OCI-LY1 (cell line): Measurements from ENCODE around the gene COX19.

Experiments used
- H2AFZ ChIP-seq: fragments of 200-600 bp; sonication (generic), shearing (Covaris generic); 2 replicates; pipeline ENCODE4 v1.6.0; 2014; ENCODE audit warnings: antibody characterized with exemption, mild to moderate bottlenecking, low read length
- H3F3A ChIP-seq: fragments of 200-600 bp; sonication (generic), shearing (Covaris generic); 2 replicates; pipeline ENCODE4 v1.6.0; 2014; ENCODE audit warnings: mild to moderate bottlenecking, antibody characterized with exemption, low read length, moderate library complexity; ENCODE audit not compliant: insufficient read depth
- H3K27ac ChIP-seq: fragments of 200-600 bp; sonication (generic); 2 replicates; pipeline ENCODE4 v1.5.1; 2014; ENCODE audit warnings: low read length, mixed run types, mild to moderate bottlenecking, low read depth; ENCODE audit not compliant: poor library complexity, severe bottlenecking
- H3K27me3 ChIP-seq: fragments of 200-600 bp; sonication (generic); 2 replicates; pipeline ENCODE4 v1.6.0; 2014; ENCODE audit warnings: antibody characterized with exemption, mild to moderate bottlenecking, low read length, moderate library complexity; ENCODE audit not compliant: insufficient read depth
- H3K36me3 ChIP-seq: fragments of 200-600 bp; sonication (generic); 2 replicates; pipeline ENCODE4 v1.6.1; 2014; ENCODE audit warnings: mild to moderate bottlenecking, antibody characterized with exemption, low read length, moderate library complexity, mixed read lengths; ENCODE audit not compliant: insufficient read depth
- H3K4me1 ChIP-seq: fragments of 200-600 bp; sonication (generic); 2 replicates; pipeline ENCODE4 v1.5.1; 2014; ENCODE audit warnings: mild to moderate bottlenecking, low read length, moderate library complexity; ENCODE audit not compliant: insufficient read depth, severe bottlenecking
- H3K4me2 ChIP-seq: fragments of 200-600 bp; sonication (generic), shearing (Covaris generic); 2 replicates; pipeline ENCODE4 v1.6.1; 2014; ENCODE audit warnings: low read length
- H3K4me3 ChIP-seq: fragments of 200-600 bp; sonication (generic); 2 replicates; pipeline ENCODE4 v1.5.1; 2014; ENCODE audit warnings: low read length, low read depth, mild to moderate bottlenecking, mixed read lengths; ENCODE audit not compliant: poor library complexity, severe bottlenecking
- H3K79me2 ChIP-seq: fragments of 200-600 bp; shearing (Covaris generic); 2 replicates; pipeline ENCODE4 v1.6.1; 2016; ENCODE audit warnings: mixed run types, low read length, mixed read lengths; ENCODE audit not compliant: insufficient read depth
- H3K9ac ChIP-seq: fragments of 200-600 bp; sonication (generic), shearing (Covaris generic); 2 replicates; pipeline ENCODE4 v1.6.1; 2014; ENCODE audit warnings: mild to moderate bottlenecking, low read length, mixed read lengths
- H3K9me2 ChIP-seq: fragments of 200-600 bp; sonication (generic), shearing (Covaris generic); 2 replicates; pipeline ENCODE4 v1.6.1; 2014; ENCODE audit warnings: low read depth, mild to moderate bottlenecking, low read length, mixed read lengths
- H3K9me3 ChIP-seq: fragments of 200-600 bp; shearing (Covaris generic); 2 replicates; pipeline ENCODE4 v1.6.1; 2014; ENCODE audit warnings: low read length, mixed read lengths
- H4K20me1 ChIP-seq: fragments of 200-600 bp; sonication (generic), shearing (Covaris generic); 2 replicates; pipeline ENCODE4 v1.6.0; 2016; ENCODE audit warnings: mild to moderate bottlenecking, low read length; ENCODE audit not compliant: insufficient read depth
- EZH2 ChIP-seq: fragments of 200-600 bp; sonication (generic), shearing (Covaris generic); IDR thresholded peaks from 2 replicates; pipeline ENCODE4 v1.8.0; 2017; ENCODE audit warnings: borderline replicate concordance, mixed run types, mild to moderate bottlenecking, antibody characterized with exemption, low read length, moderate library complexity, mixed read lengths
- TF ChIP-seq, protein P1 (sequence below): fragments of 200-600 bp; sonication (generic), shearing (Covaris generic); IDR thresholded peaks from 2 replicates; pipeline ENCODE4 v1.5.1; 2017; ENCODE audit warnings: mild to moderate bottlenecking, antibody characterized with exemption, low read length, moderate library complexity, mixed read lengths

The COX19 gene

DNA sequence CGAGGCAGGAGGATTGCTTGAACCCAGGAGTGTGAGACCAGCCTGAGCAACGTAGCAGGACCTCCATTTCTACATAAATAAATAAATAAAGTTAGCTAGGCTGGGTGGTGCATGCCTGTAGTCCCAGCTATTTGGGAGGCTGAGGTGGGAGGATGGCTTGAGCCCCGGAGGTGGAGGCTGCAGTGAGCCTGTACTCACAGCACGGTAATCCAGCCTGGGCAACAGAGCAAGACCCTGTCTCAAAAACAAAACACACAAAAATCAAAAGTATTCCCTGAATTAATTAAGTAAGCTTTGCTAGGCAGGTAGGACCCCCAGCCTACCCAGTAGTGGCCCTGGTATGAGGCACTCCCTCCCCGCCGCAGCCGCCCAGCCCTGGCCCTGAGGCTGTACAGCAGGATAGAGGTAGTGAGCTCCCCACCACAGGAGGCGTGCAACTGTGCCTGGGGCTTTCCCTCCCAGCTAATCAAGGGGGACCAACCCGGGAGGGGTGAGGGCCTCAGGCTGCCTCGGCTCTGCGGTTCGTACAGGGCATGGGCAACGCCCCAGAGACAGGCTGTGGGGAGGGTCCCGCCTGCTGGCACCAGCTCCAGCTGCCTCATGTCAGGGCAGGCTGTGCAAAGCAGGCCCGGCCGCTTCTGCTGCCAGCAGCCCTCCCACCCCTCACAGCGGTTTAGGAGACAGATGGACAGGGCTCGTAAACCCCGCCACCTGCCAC, 6.6 kb upstream of the COX19 start:
- no peak overlapping the region for H3K4me2 ChIP-seq
- H3K4me1 ChIP-seq, result peaks cover 8% of the 10 kb centered on the region
- H3K36me3 ChIP-seq, result no peaks in the 10 kb centered on the region
- no peak overlapping the region for H3K4me3 ChIP-seq
- no peak overlapping the region for H3K27ac ChIP-seq
- no peaks in the 10 kb centered on the region for H3K79me2 ChIP-seq
- H3K9me3 ChIP-seq, result no peaks in the 10 kb centered on the region
- no peaks in the 10 kb centered on the region for H4K20me1 ChIP-seq
- no peak overlapping the region for H2AFZ ChIP-seq
- TF ChIP-seq, protein P1, sequence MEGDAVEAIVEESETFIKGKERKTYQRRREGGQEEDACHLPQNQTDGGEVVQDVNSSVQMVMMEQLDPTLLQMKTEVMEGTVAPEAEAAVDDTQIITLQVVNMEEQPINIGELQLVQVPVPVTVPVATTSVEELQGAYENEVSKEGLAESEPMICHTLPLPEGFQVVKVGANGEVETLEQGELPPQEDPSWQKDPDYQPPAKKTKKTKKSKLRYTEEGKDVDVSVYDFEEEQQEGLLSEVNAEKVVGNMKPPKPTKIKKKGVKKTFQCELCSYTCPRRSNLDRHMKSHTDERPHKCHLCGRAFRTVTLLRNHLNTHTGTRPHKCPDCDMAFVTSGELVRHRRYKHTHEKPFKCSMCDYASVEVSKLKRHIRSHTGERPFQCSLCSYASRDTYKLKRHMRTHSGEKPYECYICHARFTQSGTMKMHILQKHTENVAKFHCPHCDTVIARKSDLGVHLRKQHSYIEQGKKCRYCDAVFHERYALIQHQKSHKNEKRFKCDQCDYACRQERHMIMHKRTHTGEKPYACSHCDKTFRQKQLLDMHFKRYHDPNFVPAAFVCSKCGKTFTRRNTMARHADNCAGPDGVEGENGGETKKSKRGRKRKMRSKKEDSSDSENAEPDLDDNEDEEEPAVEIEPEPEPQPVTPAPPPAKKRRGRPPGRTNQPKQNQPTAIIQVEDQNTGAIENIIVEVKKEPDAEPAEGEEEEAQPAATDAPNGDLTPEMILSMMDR, result no peak
- no peak for TF ChIP-seq EZH2
- no peaks in the 10 kb centered on the region for H3F3A ChIP-seq
- H3K27me3 ChIP-seq, result peaks cover 6% of the 10 kb centered on the region; the same call in 1 of the 2 replicates
- no peaks in the 10 kb centered on the region for H3K9me2 ChIP-seq
- H3K9ac ChIP-seq, result no peak overlapping the region

DNA sequence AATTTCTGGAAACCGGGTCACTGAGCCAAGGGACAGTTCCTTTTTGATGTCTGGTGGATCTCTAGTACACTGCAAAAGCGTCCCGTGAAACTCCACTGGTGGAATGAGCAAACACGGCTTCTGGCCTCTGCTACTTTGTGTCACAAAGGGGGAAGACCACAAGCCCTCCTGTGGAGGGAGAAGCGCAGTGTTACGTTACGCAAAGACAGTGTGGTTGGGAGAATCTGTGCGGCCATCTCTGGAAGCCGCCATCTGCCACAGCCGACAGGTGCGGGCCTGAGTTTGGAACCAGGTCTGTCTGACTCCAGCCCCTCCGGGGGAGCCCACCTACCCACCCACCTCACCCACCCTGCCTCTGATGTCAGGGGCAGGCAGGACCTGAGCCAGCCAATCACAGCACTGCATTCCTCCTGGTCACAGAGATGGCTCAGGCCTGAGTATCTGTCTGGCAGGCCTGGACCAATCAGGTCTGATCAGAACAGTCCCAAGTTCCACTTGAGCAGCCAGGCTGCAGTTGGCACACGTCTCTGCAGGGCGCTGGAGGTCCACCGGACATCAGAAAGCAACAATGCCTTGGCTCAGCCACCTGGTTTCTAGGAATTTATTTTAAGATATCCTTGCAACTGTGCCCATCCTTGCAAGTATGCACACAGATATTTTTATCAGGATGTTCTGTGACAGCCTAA, 4.7 kb upstream of the COX19 start:
- H3K4me3 ChIP-seq, result no peak overlapping the region

DNA sequence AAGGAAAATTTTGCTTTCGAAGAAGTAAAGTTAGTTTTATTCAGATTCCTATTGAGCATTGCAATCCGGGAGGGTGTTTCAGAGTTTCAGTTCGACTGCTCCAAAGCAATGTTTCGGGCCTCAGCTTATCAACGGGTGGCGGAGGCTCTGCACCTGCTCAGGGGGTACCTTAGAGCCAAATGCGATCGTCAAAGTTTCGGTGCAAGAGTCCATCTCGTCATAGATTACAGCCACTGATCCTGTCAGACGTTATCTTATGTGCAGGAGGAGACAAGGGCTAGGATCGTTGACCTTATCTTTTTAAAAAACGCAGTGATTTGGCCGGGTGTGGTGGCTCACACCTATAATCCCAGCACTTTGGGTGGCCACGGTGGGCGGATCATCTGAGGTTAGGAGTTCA, 3.8 kb upstream of the COX19 start:
- H3K79me2 ChIP-seq, result peaks cover 7% of the 10 kb centered on the region
- no peak overlapping the region for H3K9ac ChIP-seq
- H3K9me3 ChIP-seq, result no peaks in the 10 kb centered on the region
- H3K4me2 ChIP-seq, result no peak overlapping the region
- peaks cover 11% of the 10 kb centered on the region for H3K4me1 ChIP-seq
- no peaks in the 10 kb centered on the region for H3K36me3 ChIP-seq
- TF ChIP-seq, protein P1, result no peak
- no peak for TF ChIP-seq EZH2
- no peaks in the 10 kb centered on the region for H3F3A ChIP-seq
- no peak overlapping the region for H2AFZ ChIP-seq
- peaks cover 4% of the 10 kb centered on the region; the same call in 1 of the 2 replicates for H3K27me3 ChIP-seq
- H4K20me1 ChIP-seq, result no peaks in the 10 kb centered on the region
- H3K9me2 ChIP-seq, result no peaks in the 10 kb centered on the region
- H3K27ac ChIP-seq, result no peak overlapping the region
- H3K4me3 ChIP-seq, result no peak overlapping the region

More for the DNA sequence above, 4.7 kb upstream of the COX19 start:
- Histone ChIP-seq H3K9me3 (no peaks in the 10 kb centered on the region), H2AFZ (no peak overlapping the region), H3K4me1 (peaks cover 8% of the 10 kb centered on the region), H3K9ac (no peak overlapping the region), H3K36me3 (no peaks in the 10 kb centered on the region), H3F3A (no peaks in the 10 kb centered on the region), H3K27ac (no peak overlapping the region), H3K79me2 (no peaks in the 10 kb centered on the region), H3K4me2 (no peak overlapping the region; the same call in 1 of the 2 replicates), H4K20me1 (no peaks in the 10 kb centered on the region), H3K27me3 (peaks cover 4% of the 10 kb centered on the region; the same call in 1 of the 2 replicates), H3K9me2 (no peaks in the 10 kb centered on the region)
- TF ChIP-seq, protein P1, result no peak
- TF ChIP-seq EZH2, result no peak
